RWPE2 (cell line): ENCODE measurements around the gene SLC8A1.

Experiments
- ATAC-seq: fragments of 200-7000 bp; cut with Tn5 transposase; 3 replicates; pipeline ENCODE4 v1.9.1; 2021; ENCODE audit warnings: low read depth
- DNase-seq: peaks from one replicate; pipeline ENCODE4 v3.0.0-alpha.2; 2020; ENCODE audit warnings: low spot score
- H3K27ac ChIP-seq: fragments of 450-650 bp; 2 replicates; pipeline ENCODE4 v1.5.1; 2017; ENCODE audit warnings: mild to moderate bottlenecking; ENCODE audit not compliant: poor library complexity, severe bottlenecking
- H3K27me3 ChIP-seq: fragments of 250-450 bp; sonication (Bioruptor Pico); 2 replicates; pipeline ENCODE4 v1.5.1; 2021; ENCODE audit warnings: mild to moderate bottlenecking, moderate library complexity; ENCODE audit not compliant: insufficient read depth, poor library complexity, severe bottlenecking
- H3K36me3 ChIP-seq: fragments of 250-450 bp; sonication (Bioruptor Pico); 2 replicates; pipeline ENCODE4 v1.5.1; 2020; ENCODE audit warnings: low read depth, mild to moderate bottlenecking, moderate library complexity
- H3K4me1 ChIP-seq: fragments of 250-450 bp; sonication (Bioruptor Pico); 2 replicates; pipeline ENCODE4 v1.5.1; 2021; ENCODE audit warnings: mild to moderate bottlenecking, moderate library complexity; ENCODE audit not compliant: insufficient read depth, poor library complexity, severe bottlenecking
- H3K4me3 ChIP-seq: fragments of 250-450 bp; sonication (Bioruptor Pico); 2 replicates; pipeline ENCODE4 v1.5.1; 2021; ENCODE audit warnings: mild to moderate bottlenecking, moderate library complexity; ENCODE audit not compliant: severe bottlenecking
- H3K9me3 ChIP-seq: fragments of 250-450 bp; sonication (Bioruptor Pico); 2 replicates; pipeline ENCODE4 v1.5.1; 2021; ENCODE audit warnings: mild to moderate bottlenecking, moderate library complexity; ENCODE audit not compliant: severe bottlenecking
- CTCF ChIP-seq: fragments of 450-650 bp; IDR thresholded peaks from one replicate; pipeline ENCODE4 v1.5.1; 2017; ENCODE audit warnings: mild to moderate bottlenecking, moderate library complexity; ENCODE audit not compliant: poor library complexity, severe bottlenecking

The SLC8A1 gene

GRCh38 chr2:40466332-40466906 lies 14.5 kb upstream of the SLC8A1 start:
- no peak for DNase-seq
- TF ChIP-seq CTCF, result no peak
- no peaks in the 10 kb centered on the region for H3K36me3 ChIP-seq
- H3K27ac ChIP-seq, result no peak overlapping the region
- H3K27me3 ChIP-seq, result no peaks in the 10 kb centered on the region
- H3K4me3 ChIP-seq, result no peak overlapping the region
- H3K9me3 ChIP-seq, result no peaks in the 10 kb centered on the region
- no peaks in the 10 kb centered on the region for H3K4me1 ChIP-seq
- no peak for ATAC-seq

- Histone ChIP-seq H3K4me3 (no peak overlapping the region), H3K36me3 (no peaks in the 10 kb centered on the region), H3K27ac (no peak overlapping the region), H3K4me1 (no peaks in the 10 kb centered on the region), H3K9me3 (no peaks in the 10 kb centered on the region), H3K27me3 (no peaks in the 10 kb centered on the region)
- no peak for ATAC-seq
- no peak for DNase-seq
- TF ChIP-seq CTCF, result no peak
These were observed 11.2 kb upstream of the SLC8A1 start for GRCh38 chr2:40463112-40463511.

- ATAC-seq (no peak), DNase-seq (no peak)
- H3K27ac ChIP-seq, result no peak overlapping the region
- H3K27me3 ChIP-seq, result no peaks in the 10 kb centered on the region
- H3K4me3 ChIP-seq, result no peak overlapping the region
- no peak for TF ChIP-seq CTCF
- no peaks in the 10 kb centered on the region for H3K36me3 ChIP-seq
- no peaks in the 10 kb centered on the region for H3K4me1 ChIP-seq
- H3K9me3 ChIP-seq, result no peaks in the 10 kb centered on the region
These were observed 6.4 kb upstream of the SLC8A1 start for GRCh38 chr2:40458271-40458794.

- ATAC-seq (no peak), DNase-seq (no peak)
- Histone ChIP-seq H3K27me3 (no peaks in the 10 kb centered on the region), H3K4me1 (no peaks in the 10 kb centered on the region), H3K36me3 (no peaks in the 10 kb centered on the region), H3K9me3 (no peaks in the 10 kb centered on the region), H3K4me3 (no peak overlapping the region), H3K27ac (no peak overlapping the region)
- TF ChIP-seq CTCF, result no peak
These were observed 5.9 kb upstream of the SLC8A1 start for GRCh38 chr2:40457837-40458236.

GRCh38 chr2:40457366-40457765 lies 5.5 kb upstream of the SLC8A1 start:
- Histone ChIP-seq H3K9me3 (no peaks in the 10 kb centered on the region), H3K27me3 (no peaks in the 10 kb centered on the region), H3K4me1 (no peaks in the 10 kb centered on the region), H3K27ac (no peak overlapping the region), H3K36me3 (no peaks in the 10 kb centered on the region), H3K4me3 (no peak overlapping the region)
- ATAC-seq (no peak), DNase-seq (no peak)
- TF ChIP-seq CTCF, result no peak
